Tibial nerve (tissue), 4 donors: Measurements from ENCODE around the gene IL6. TPM values are rescaled to one million over a fixed set of nuclear protein-coding genes. Genes with fewer than 3 reads are reported as not detected.
A peak's percentile ranks its signal among the peaks of the same experiment; 100 is the strongest.

Source experiments
- DNase-seq, 2 donors: peaks; one replicate each; pipeline ENCODE4 v3.0.0-alpha.2; 2019; ENCODE audit warnings: low spot score in 2 of 2
- H3K27ac ChIP-seq, 4 donors: fragments of 200-600 bp; sonication (generic) in 3 of 4; one replicate each; pipeline ENCODE4 v1.5.1; 2017 to 2019; ENCODE audit warnings: mild to moderate bottlenecking in 1 of 4
- H3K27me3 ChIP-seq, 2 donors: fragments of 200-600 bp; sonication (generic) in 1 of 2; one replicate each; pipeline versions ENCODE4 v1.5.1 to v1.6.0; 2017 to 2019
- H3K36me3 ChIP-seq, 3 donors: fragments of 200-600 bp; sonication (generic); one replicate each; pipeline ENCODE4 v1.5.1; 2018 to 2019
- H3K4me1 ChIP-seq, 4 donors: fragments of 200-600 bp; sonication (generic) in 3 of 4; one replicate each; pipeline ENCODE4 v1.5.1; 2017 to 2019
- H3K4me3 ChIP-seq, 4 donors: fragments of 200-600 bp; sonication (generic) in 3 of 4; one replicate each; pipeline ENCODE4 v1.5.1; 2017 to 2019; ENCODE audit warnings: mild to moderate bottlenecking in 1 of 4, moderate library complexity in 1 of 4
- H3K9me3 ChIP-seq, 4 donors: fragments of 200-600 bp; sonication (generic) in 3 of 4; one replicate each; pipeline ENCODE4 v1.5.1; 2017 to 2019
- EP300 ChIP-seq, 2 donors: sonication (generic); formaldehyde crosslinking; IDR thresholded peaks; one replicate each; pipeline ENCODE4 v1.6.1; 2017; ENCODE audit warnings: antibody characterized with exemption in 2 of 2, mild to moderate bottlenecking in 1 of 2
- POLR2A ChIP-seq, 2 donors: fragments of 450-650 bp; IDR thresholded peaks; one replicate each; pipeline ENCODE4 v1.6.1; 2017; ENCODE audit warnings: antibody characterized with exemption in 2 of 2, mild to moderate bottlenecking in 2 of 2, moderate library complexity in 2 of 2
- WGBS, 2 donors: methylation state at CpG; one replicate each; pipeline ENCODE4 v1.1.5; 2018; 5-methylcytosine and 5-hydroxymethylcytosine counted together
- total RNA-seq, 4 donors: library from RNA; depleted of rRNA; stranded (reverse); fragments of >200 nt; gene quantifications; one replicate each; pipeline ENCODE4 v1.1.0, GENCODE V29; 2016
- TF ChIP-seq, protein P1 (sequence below), 5 experiments: fragments of 200-600 bp in 3 of 5; fragments of 450-650 bp in 2 of 5; sonication (generic) in 3 of 5; IDR thresholded peaks; one replicate each; pipeline ENCODE4 v1.5.1; 2016 to 2019; ENCODE audit warnings: antibody characterized with exemption in 5 of 5, mild to moderate bottlenecking in 3 of 5, moderate library complexity in 2 of 5

The IL6 gene
- total RNA-seq, 4 donors from 2014 or later, result 3.3 to 16.4 (median 6.3) TPM; not detected in 1

DNA sequence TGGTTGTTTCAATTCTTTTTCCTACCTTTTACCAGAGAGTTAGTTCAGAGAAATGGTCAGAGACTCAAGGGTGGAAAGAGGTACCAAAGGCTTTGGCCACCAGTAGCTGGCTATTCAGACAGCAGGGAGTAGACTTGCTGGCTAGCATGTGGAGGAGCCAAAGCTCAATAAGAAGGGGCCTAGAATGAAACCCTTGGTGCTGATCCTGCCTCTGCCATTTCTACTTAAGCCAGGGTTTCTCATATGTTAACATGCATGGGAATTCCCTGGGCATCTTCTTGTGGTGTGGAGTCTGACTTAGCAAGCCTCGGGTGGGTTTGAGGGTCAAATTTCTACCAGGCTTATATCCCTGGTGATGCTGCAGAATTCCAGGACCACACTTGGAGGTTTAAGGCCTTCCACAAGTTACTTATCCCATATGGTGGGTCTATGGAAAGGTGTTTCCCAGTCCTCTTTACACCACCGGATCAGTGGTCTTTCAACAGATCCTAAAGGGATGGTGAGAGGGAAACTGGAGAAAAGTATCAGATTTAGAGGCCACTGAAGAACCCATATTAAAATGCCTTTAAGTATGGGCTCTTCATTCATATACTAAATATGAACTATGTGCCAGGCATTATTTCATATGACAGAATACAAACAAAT, 3.2 kb downstream of the IL6 start:
- TF ChIP-seq EP300 (IDR thresholded peaks at IDR 0.05), result no peak
- no peak for TF ChIP-seq POLR2A (IDR thresholded peaks at IDR 0.05)
- TF ChIP-seq, protein P1, sequence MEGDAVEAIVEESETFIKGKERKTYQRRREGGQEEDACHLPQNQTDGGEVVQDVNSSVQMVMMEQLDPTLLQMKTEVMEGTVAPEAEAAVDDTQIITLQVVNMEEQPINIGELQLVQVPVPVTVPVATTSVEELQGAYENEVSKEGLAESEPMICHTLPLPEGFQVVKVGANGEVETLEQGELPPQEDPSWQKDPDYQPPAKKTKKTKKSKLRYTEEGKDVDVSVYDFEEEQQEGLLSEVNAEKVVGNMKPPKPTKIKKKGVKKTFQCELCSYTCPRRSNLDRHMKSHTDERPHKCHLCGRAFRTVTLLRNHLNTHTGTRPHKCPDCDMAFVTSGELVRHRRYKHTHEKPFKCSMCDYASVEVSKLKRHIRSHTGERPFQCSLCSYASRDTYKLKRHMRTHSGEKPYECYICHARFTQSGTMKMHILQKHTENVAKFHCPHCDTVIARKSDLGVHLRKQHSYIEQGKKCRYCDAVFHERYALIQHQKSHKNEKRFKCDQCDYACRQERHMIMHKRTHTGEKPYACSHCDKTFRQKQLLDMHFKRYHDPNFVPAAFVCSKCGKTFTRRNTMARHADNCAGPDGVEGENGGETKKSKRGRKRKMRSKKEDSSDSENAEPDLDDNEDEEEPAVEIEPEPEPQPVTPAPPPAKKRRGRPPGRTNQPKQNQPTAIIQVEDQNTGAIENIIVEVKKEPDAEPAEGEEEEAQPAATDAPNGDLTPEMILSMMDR (IDR thresholded peaks at IDR 0.05), result no peak
- no peaks in the 10 kb centered on the region for H3K27me3 ChIP-seq
- H3K9me3 ChIP-seq, result no peaks in the 10 kb centered on the region
- H3K27ac ChIP-seq, result no peak overlapping the region
- no peaks in the 10 kb centered on the region for H3K36me3 ChIP-seq
- no peak for DNase-seq
- peaks cover 0 to 40% (median 20%) of the 10 kb centered on the region in 4 donors for H3K4me1 ChIP-seq
- no peak overlapping the region for H3K4me3 ChIP-seq
- WGBS, 2 donors, result 50 to 72% methylated on average over 2 of the region's 2 CpGs

DNA sequence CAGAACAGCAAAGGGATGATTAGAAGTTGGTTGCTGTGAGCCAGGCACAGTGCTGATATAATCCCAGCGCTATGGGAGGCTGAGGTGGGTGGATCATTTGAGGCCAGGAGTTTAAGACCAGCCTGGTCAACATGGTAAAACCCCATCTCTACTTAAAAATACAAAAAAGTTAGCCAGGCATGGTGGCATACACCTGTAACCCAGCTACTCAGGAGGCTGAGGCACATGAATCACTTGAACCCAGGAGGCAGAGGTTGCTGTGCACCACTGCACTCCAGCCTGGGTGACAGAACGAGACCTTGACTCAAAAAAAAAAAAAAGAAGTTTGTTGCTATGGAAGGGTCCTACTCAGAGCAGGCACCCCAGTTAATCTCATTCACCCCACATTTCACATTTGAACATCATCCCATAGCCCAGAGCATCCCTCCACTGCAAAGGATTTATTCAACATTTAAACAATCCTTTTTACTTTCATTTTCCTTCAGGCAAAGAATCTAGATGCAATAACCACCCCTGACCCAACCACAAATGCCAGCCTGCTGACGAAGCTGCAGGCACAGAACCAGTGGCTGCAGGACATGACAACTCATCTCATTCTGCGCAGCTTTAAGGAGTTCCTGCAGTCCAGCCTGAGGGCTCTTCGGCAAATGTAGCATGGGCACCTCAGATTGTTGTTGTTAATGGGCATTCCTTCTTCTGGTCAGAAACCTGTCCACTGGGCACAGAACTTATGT, 4.1 kb downstream of the IL6 start:
- DNase-seq, result no peak
- peaks cover 0 to 3% (median 0%) of the 10 kb centered on the region in 4 donors for H3K9me3 ChIP-seq
- no peaks in the 10 kb centered on the region for H3K27me3 ChIP-seq
- H3K4me3 ChIP-seq, result peak overlapping the region in 1 of 4 donors; percentile 18
- TF ChIP-seq POLR2A (IDR thresholded peaks at IDR 0.05) (no peak), EP300 (IDR thresholded peaks at IDR 0.05) (no peak)
- TF ChIP-seq, protein P1 (IDR thresholded peaks at IDR 0.05), result no peak
- no peaks in the 10 kb centered on the region for H3K36me3 ChIP-seq
- peak overlapping the region in 1 of 4 donors; percentile 59 for H3K27ac ChIP-seq
- H3K4me1 ChIP-seq, result peaks cover 0 to 31% (median 14%) of the 10 kb centered on the region in 4 donors
- WGBS, 2 donors, result 56 to 59% methylated on average over 5 of the region's 5 CpGs

GRCh38 chr7:22731766-22732165, 4.8 kb downstream of the IL6 start:
- Histone ChIP-seq H3K9me3 (peaks cover 0 to 8% (median under 1%) of the 10 kb centered on the region in 4 donors), H3K27me3 (no peaks in the 10 kb centered on the region), H3K4me3 (no peak overlapping the region), H3K27ac (no peak overlapping the region), H3K36me3 (no peaks in the 10 kb centered on the region), H3K4me1 (peaks cover 0 to 25% (median 10%) of the 10 kb centered on the region in 4 donors)
- 90 to 92% methylated on average over 2 of the region's 2 CpGs for WGBS, 2 donors
- DNase-seq, result no peak
- TF ChIP-seq POLR2A (IDR thresholded peaks at IDR 0.05), result no peak
- no peak for TF ChIP-seq EP300 (IDR thresholded peaks at IDR 0.05)
- TF ChIP-seq, protein P1 (IDR thresholded peaks at IDR 0.05), result no peak

- Histone ChIP-seq H3K4me1 (peaks cover 0 to 17% (median 3%) of the 10 kb centered on the region in 4 donors), H3K4me3 (no peak overlapping the region), H3K27ac (no peak overlapping the region), H3K36me3 (no peaks in the 10 kb centered on the region), H3K27me3 (no peaks in the 10 kb centered on the region), H3K9me3 (peaks cover 0 to 17% (median 3%) of the 10 kb centered on the region in 4 donors)
- TF ChIP-seq POLR2A (IDR thresholded peaks at IDR 0.05) (no peak), EP300 (IDR thresholded peaks at IDR 0.05) (no peak)
- TF ChIP-seq, protein P1 (IDR thresholded peaks at IDR 0.05), result peak in 1 of 5 experiments; percentile 24
- WGBS, 2 donors, result 68 to 92% methylated on average over 4 of the region's 4 CpGs
- DNase-seq, result no peak
Measured at GRCh38 chr7:22732556-22733126, 5.6 kb downstream of the IL6 start.

DNA sequence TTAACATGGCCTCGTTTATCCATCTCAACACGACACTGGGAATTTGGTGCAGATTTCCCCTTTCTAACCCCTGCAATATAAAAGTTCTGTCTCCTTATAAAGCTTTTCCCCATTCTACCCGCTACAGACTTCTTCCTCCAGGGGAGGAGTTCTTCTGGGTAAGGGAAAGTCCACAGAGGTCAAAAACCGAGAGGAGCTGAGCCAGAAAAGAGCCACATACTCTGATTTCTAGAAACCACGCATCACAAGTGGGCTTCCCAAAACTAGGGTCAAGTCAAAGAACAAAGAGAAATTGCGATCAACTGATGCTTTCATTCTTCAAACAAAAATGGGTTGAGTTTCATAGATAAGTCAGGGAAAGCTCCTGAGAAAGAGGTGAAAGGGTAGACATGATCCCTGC, 6.8 kb downstream of the IL6 start:
- Histone ChIP-seq H3K36me3 (no peaks in the 10 kb centered on the region), H3K4me3 (no peak overlapping the region), H3K27me3 (no peaks in the 10 kb centered on the region), H3K9me3 (peaks cover 0 to 20% (median 3%) of the 10 kb centered on the region in 4 donors), H3K27ac (no peak overlapping the region), H3K4me1 (peaks cover 0 to 12% (median 0%) of the 10 kb centered on the region in 4 donors)
- WGBS, 2 donors, result 81% methylated on average over 6 of the region's 6 CpGs
- DNase-seq, result no peak
- TF ChIP-seq EP300 (IDR thresholded peaks at IDR 0.05), result no peak
- TF ChIP-seq, protein P1 (IDR thresholded peaks at IDR 0.05), result no peak
- no peak for TF ChIP-seq POLR2A (IDR thresholded peaks at IDR 0.05)
